ENCODE data around the gene CLPTM1. TPM values are rescaled to one million over a fixed set of nuclear protein-coding genes. Genes with fewer than 3 reads are reported as not detected.

CLPTM1 gene
- total RNA-seq, 1 donor from 2014 or later = 93.2 TPM

DNA sequence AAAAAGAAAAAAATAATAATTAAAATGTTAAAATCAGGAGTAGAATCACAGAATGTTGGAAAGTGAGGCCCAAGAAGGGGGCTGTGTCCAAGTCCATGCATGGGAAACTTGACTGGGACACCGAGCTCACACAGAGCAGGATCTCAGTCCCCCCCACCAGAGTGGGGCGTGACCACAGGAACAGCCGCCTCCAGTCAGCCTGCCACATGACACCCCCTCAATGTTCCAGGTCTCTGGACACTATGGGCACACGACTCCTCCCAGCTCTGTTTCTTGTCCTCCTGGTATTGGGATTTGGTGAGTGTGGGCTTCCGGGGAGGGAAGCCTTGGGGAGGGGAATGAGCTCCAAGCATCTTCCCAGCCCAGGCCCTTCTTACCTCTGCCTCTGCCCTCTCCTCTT, 6.9 kb upstream of the CLPTM1 start:
- peaks cover 9% of the 10 kb centered on the region for H3K4me1 Mint-ChIP-seq
- TF ChIP-seq, protein P1, sequence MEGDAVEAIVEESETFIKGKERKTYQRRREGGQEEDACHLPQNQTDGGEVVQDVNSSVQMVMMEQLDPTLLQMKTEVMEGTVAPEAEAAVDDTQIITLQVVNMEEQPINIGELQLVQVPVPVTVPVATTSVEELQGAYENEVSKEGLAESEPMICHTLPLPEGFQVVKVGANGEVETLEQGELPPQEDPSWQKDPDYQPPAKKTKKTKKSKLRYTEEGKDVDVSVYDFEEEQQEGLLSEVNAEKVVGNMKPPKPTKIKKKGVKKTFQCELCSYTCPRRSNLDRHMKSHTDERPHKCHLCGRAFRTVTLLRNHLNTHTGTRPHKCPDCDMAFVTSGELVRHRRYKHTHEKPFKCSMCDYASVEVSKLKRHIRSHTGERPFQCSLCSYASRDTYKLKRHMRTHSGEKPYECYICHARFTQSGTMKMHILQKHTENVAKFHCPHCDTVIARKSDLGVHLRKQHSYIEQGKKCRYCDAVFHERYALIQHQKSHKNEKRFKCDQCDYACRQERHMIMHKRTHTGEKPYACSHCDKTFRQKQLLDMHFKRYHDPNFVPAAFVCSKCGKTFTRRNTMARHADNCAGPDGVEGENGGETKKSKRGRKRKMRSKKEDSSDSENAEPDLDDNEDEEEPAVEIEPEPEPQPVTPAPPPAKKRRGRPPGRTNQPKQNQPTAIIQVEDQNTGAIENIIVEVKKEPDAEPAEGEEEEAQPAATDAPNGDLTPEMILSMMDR (conservative IDR thresholded peaks at IDR 0.05) = no peak
- DNase-seq (ENCODE audit: low read depth, low spot score) = no peak
- H3K36me3 Mint-ChIP-seq (ENCODE audit: low read depth) = no peaks in the 10 kb centered on the region
- no peak overlapping the region for H3K27ac Mint-ChIP-seq (ENCODE audit: unreplicated experiment)
- no peaks in the 10 kb centered on the region for H3K9me3 Mint-ChIP-seq
- no peak overlapping the region for H3K4me3 Mint-ChIP-seq
- H3K27me3 Mint-ChIP-seq (ENCODE audit: low read depth) = no peaks in the 10 kb centered on the region

- TF ChIP-seq, protein P1 (conservative IDR thresholded peaks at IDR 0.05) = no peak
- H3K4me3 Mint-ChIP-seq = no peak overlapping the region
- no peak for DNase-seq (ENCODE audit: low read depth, low spot score)
- H3K4me1 Mint-ChIP-seq = peaks cover 10% of the 10 kb centered on the region
- H3K36me3 Mint-ChIP-seq (ENCODE audit: low read depth) = no peaks in the 10 kb centered on the region
- no peak overlapping the region for H3K27ac Mint-ChIP-seq (ENCODE audit: unreplicated experiment)
- no peaks in the 10 kb centered on the region for H3K9me3 Mint-ChIP-seq
- no peaks in the 10 kb centered on the region for H3K27me3 Mint-ChIP-seq (ENCODE audit: low read depth)
Measured at GRCh38 chr19:44948763-44949374, 6.3 kb upstream of the CLPTM1 start.

DNA sequence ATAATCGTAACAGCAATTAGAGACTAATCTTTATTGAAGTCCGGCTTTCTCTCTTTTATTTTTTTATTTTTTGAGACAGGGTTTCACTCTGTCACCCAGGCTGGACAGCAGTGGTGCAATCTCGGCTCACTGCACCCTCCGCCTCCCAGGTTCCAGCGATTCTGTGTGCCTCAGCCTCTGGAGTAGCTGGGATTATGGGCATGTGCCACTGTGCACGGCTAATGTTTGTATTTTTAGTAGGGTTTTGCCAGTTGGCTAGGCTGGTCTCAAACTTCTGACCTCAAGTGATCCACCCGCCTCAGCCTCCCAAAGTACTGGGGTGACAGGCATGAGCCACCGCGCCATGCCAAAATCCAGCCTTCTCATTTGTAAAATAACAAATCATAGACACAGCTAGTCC, 5.6 kb upstream of the CLPTM1 start:
- no peaks in the 10 kb centered on the region for H3K27me3 Mint-ChIP-seq (ENCODE audit: low read depth)
- no peak overlapping the region for H3K4me3 Mint-ChIP-seq
- peaks cover 13% of the 10 kb centered on the region for H3K4me1 Mint-ChIP-seq
- no peaks in the 10 kb centered on the region for H3K36me3 Mint-ChIP-seq (ENCODE audit: low read depth)
- no peak overlapping the region for H3K27ac Mint-ChIP-seq (ENCODE audit: unreplicated experiment)
- no peaks in the 10 kb centered on the region for H3K9me3 Mint-ChIP-seq
- DNase-seq (ENCODE audit: low read depth, low spot score) = no peak
- TF ChIP-seq, protein P1 (conservative IDR thresholded peaks at IDR 0.05) = no peak

- H3K27me3 Mint-ChIP-seq (ENCODE audit: low read depth) = peaks cover 2% of the 10 kb centered on the region
- H3K9me3 Mint-ChIP-seq = no peaks in the 10 kb centered on the region
- H3K36me3 Mint-ChIP-seq (ENCODE audit: low read depth) = no peaks in the 10 kb centered on the region
- peak overlapping the region; percentile 76 for H3K4me3 Mint-ChIP-seq
- DNase-seq (ENCODE audit: low read depth, low spot score) = peak; percentile 64
- TF ChIP-seq, protein P1 (conservative IDR thresholded peaks at IDR 0.05) = peak; percentile 92
- peaks cover 29% of the 10 kb centered on the region for H3K4me1 Mint-ChIP-seq
- H3K27ac Mint-ChIP-seq (ENCODE audit: unreplicated experiment) = peak overlapping the region; percentile 43
Measured at GRCh38 chr19:44951179-44952159, 3.7 kb upstream of the CLPTM1 start.

DNA sequence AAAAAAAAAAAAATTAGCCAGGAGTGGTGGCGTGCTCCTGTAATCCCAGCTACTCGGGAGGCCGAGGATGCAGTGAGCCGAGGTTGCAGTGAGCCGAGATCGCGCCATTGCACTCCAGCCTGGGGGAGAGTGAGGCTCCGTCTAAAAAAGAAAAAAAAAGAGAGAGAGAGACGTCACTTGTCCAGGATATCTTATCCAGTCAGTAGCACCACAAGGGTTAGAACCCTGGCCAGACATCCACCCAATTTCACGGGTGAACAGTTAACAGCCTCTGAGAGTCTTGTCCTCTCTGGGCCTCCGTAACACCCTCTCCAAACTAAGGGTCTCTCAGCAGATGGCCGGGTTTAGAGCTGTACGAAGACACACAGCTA, 917 bp upstream of the CLPTM1 start:
- Mint-ChIP-seq H3K4me1 (peaks cover 41% of the 10 kb centered on the region), H3K27me3 (ENCODE audit: low read depth) (peaks cover 2% of the 10 kb centered on the region), H3K9me3 (no peaks in the 10 kb centered on the region), H3K27ac (ENCODE audit: unreplicated experiment) (peak overlapping the region; percentile 100), H3K36me3 (ENCODE audit: low read depth) (no peaks in the 10 kb centered on the region), H3K4me3 (peak overlapping the region; percentile 97)
- TF ChIP-seq, protein P1 (conservative IDR thresholded peaks at IDR 0.05) = no peak
- DNase-seq (ENCODE audit: low read depth, low spot score) = no peak
